Uterus (tissue), 4 donors: Measurements from ENCODE around the gene MTPN. TPM values are rescaled to one million over a fixed set of nuclear protein-coding genes. Genes with fewer than 3 reads are reported as not detected.

Experiments
- DNase-seq, 2 donors: peaks; one replicate each; pipeline ENCODE4 v3.0.0-alpha.2; 2019 to 2020
- H3K27ac ChIP-seq, 2 donors: fragments of 200-600 bp; sonication (generic); 1 replicate in 1 of 2; 2 replicates in 1 of 2; pipeline ENCODE4 v1.5.1; 2016 to 2018
- H3K27me3 ChIP-seq, 2 donors: fragments of 200-600 bp; sonication (generic); one replicate each; pipeline ENCODE4 v1.5.1; 2018 to 2019; ENCODE audit warnings: control low read depth in 1 of 2
- H3K36me3 ChIP-seq, 2 donors: fragments of 200-600 bp; sonication (generic); one replicate each; pipeline ENCODE4 v1.5.1; 2019; ENCODE audit warnings: control low read depth in 1 of 2
- H3K4me1 ChIP-seq, 2 donors: fragments of 200-600 bp; sonication (generic); one replicate each; pipeline ENCODE4 v1.5.1; 2018 to 2019; ENCODE audit warnings: control low read depth in 1 of 2
- H3K4me3 ChIP-seq, 2 donors: fragments of 200-600 bp; sonication (generic); 1 replicate in 1 of 2; 2 replicates in 1 of 2; pipeline ENCODE4 v1.5.1; 2018 to 2019; ENCODE audit warnings: mild to moderate bottlenecking in 1 of 2
- H3K9me3 ChIP-seq, 2 donors: fragments of 200-600 bp; sonication (generic); one replicate each; pipeline ENCODE4 v1.5.1; 2019; ENCODE audit warnings: control low read depth in 1 of 2
- CTCF ChIP-seq, 4 experiments: fragments of 200-600 bp in 2 of 4; fragments of 450-650 bp in 2 of 4; sonication (generic) in 2 of 4; IDR thresholded peaks; one replicate each; pipeline ENCODE4 v1.5.1; 2016 to 2019; ENCODE audit warnings: antibody characterized with exemption in 4 of 4, mild to moderate bottlenecking in 2 of 4, moderate library complexity in 1 of 4
- POLR2A ChIP-seq, 2 donors: fragments of 450-650 bp; IDR thresholded peaks; one replicate each; pipeline ENCODE4 v1.6.1; 2016; ENCODE audit warnings: antibody characterized with exemption in 2 of 2, mild to moderate bottlenecking in 1 of 2, moderate library complexity in 1 of 2
- intact Hi-C: fragments of 100-400 bp; cut with DNase I; formaldehyde crosslinking; loops from one replicate; pipeline ENCODE4 v1.15.1; 2023; ENCODE audit warnings: low total_unique reads
- total RNA-seq, 4 donors: library from RNA; depleted of rRNA in 3 of 4; stranded (reverse); fragments of >200 nt in 3 of 4; gene quantifications; one replicate each; pipeline versions ENCODE4 v1.1.0 to v1.2.4, GENCODE V29; 2014 to 2023
- donor health status: DM: yes; HTN: yes; CAD: no.

MTPN gene
- total RNA-seq, 4 donors from 2014 or later, result 53.8 to 125 (median 76.8) TPM

- DNase-seq, result no peak
- Histone ChIP-seq H3K4me1 (no peaks in the 10 kb centered on the region), H3K4me3 (no peak overlapping the region), H3K9me3 (no peaks in the 10 kb centered on the region), H3K27me3 (no peaks in the 10 kb centered on the region), H3K36me3 (no peaks in the 10 kb centered on the region), H3K27ac (no peak overlapping the region)
- TF ChIP-seq POLR2A (IDR thresholded peaks at IDR 0.05) (no peak), CTCF (IDR thresholded peaks at IDR 0.05) (no peak)
- intact Hi-C loops, result no loop called here
These were observed 39.7 kb upstream of the MTPN start for GRCh38 chr7:136016649-136017395.

DNA sequence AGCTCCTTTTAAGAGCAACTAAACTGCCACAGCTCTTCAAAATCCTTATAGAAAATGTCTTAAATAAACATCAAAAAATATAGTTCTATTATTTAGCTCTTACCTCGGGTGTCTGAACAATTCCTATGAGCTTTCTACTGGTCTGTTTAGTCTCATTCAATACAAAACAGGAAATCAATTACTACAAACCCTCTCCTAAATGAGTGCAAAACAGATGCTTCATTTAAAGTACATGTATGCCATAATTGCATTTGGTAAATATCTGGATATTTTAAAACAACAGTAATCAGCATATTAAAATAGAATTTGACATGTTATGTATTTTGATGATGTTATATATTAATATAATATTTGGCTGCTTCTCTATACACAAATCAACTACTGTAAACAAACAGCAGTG is 38.5 kb upstream of the MTPN start:
- Histone ChIP-seq H3K27ac (no peak overlapping the region), H3K9me3 (no peaks in the 10 kb centered on the region), H3K36me3 (no peaks in the 10 kb centered on the region), H3K4me1 (no peaks in the 10 kb centered on the region), H3K27me3 (no peaks in the 10 kb centered on the region), H3K4me3 (no peak overlapping the region)
- no peak for TF ChIP-seq CTCF (IDR thresholded peaks at IDR 0.05)
- no peak for TF ChIP-seq POLR2A (IDR thresholded peaks at IDR 0.05)
- intact Hi-C loops, result no loop called here
- DNase-seq, result no peak

DNA sequence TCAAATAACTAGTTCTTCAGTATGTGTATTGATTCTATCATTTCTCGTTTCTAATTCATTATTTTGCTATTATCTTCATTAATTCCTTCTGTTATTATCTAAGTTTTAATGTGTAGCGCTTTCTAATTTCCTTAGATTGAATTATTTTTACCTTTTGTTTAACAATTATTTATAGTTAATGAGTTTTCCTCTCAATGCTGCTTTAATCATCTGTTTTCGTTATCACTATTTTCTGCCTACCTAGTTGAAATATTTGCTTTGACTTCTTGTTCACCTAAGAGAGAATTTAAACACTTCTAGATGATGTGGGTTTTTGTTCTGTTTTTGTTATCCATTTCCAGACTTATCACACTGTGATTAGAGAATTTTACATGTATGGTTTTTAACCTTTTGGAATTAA is 37.5 kb upstream of the MTPN start:
- intact Hi-C loops, result no loop called here
- Histone ChIP-seq H3K4me1 (no peaks in the 10 kb centered on the region), H3K27ac (no peak overlapping the region), H3K36me3 (no peaks in the 10 kb centered on the region), H3K9me3 (no peaks in the 10 kb centered on the region), H3K4me3 (no peak overlapping the region), H3K27me3 (no peaks in the 10 kb centered on the region)
- TF ChIP-seq CTCF (IDR thresholded peaks at IDR 0.05) (no peak), POLR2A (IDR thresholded peaks at IDR 0.05) (no peak)
- DNase-seq, result no peak

DNA sequence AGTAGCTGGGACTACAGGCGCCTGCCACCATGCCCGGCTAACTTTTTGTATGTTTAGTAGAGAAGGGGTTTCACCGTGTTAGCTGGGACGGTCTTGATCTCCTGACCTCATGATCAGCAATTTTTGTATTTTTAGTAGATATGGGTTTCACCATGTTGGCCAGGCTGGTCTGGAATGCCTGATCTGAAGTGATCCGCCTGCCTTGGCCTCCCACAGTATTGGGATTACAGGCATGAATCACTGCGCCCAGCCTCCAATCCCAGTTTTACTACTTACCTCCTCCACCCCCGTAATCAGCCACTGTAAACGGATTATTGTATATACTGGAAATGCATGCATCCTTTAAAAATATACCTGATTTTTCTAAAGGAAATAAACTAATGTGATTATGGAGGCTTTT is 35.1 kb upstream of the MTPN start:
- no peak overlapping the region for H3K4me3 ChIP-seq
- H3K36me3 ChIP-seq, result no peaks in the 10 kb centered on the region
- H3K27ac ChIP-seq, result no peak overlapping the region
- no peaks in the 10 kb centered on the region for H3K9me3 ChIP-seq
- H3K27me3 ChIP-seq, result no peaks in the 10 kb centered on the region
- TF ChIP-seq CTCF (IDR thresholded peaks at IDR 0.05) (no peak), POLR2A (IDR thresholded peaks at IDR 0.05) (no peak)
- intact Hi-C loops, result no loop called here
- no peaks in the 10 kb centered on the region for H3K4me1 ChIP-seq
- DNase-seq, result no peak

DNA sequence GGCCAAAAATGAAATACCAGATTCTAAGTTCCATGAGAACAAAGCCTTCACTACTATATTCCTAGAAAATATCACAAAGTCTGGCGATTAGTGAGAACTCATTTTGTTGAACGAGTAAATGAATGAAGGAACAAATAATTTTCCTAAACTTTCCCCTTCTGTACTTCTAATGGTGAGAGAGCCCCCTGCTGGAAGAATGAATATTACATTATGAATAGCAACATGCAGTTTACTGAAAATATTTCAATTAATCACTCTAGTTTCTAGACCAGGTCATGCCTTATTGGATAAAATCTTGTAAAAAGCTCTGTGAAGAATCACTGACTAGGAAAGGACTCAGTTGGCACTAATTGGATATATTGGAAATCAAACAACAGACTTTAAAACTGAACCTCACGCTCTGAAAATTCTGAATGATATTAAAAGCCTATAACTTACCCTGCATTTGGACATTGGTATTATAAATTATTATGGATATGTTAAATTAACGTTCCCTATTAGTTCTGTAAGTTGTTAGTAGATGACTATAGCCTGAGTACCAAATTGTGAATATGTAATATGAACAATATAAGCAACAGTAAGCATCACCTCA is 32.4 kb upstream of the MTPN start:
- TF ChIP-seq POLR2A (IDR thresholded peaks at IDR 0.05) (no peak), CTCF (IDR thresholded peaks at IDR 0.05) (peak; percentile 70 to 80 (median 75))
- H3K27me3 ChIP-seq, result no peaks in the 10 kb centered on the region
- intact Hi-C loops, result no loop called here
- no peak overlapping the region for H3K27ac ChIP-seq
- DNase-seq, result no peak
- H3K36me3 ChIP-seq, result no peaks in the 10 kb centered on the region
- H3K4me3 ChIP-seq, result no peak overlapping the region
- H3K9me3 ChIP-seq, result no peaks in the 10 kb centered on the region
- H3K4me1 ChIP-seq, result no peaks in the 10 kb centered on the region
